HG02759 (cell line): ENCODE results near the gene AKR1D1.

Experiments used
- ATAC-seq: cut with Tn5 transposase; IDR thresholded peaks from one replicate; pipeline ENCODE4 v1.9.1; 2021; ENCODE audit warnings: mild to moderate bottlenecking, moderate library complexity; ENCODE audit not compliant: unreplicated experiment

The AKR1D1 gene

GRCh38 chr7:138161600-138162081, 85.4 kb downstream of the AKR1D1 start:
- ATAC-seq, result peak; percentile 100

GRCh38 chr7:138162236-138162635, 86.0 kb downstream of the AKR1D1 start:
- no peak for ATAC-seq

GRCh38 chr7:138163800-138164199, 87.5 kb downstream of the AKR1D1 start:
- ATAC-seq, result no peak

- ATAC-seq, result no peak
Measured at GRCh38 chr7:138164804-138165203, 88.5 kb downstream of the AKR1D1 start.

GRCh38 chr7:138166681-138167080, 90.4 kb downstream of the AKR1D1 start:
- ATAC-seq, result no peak

- no peak for ATAC-seq
Measured at GRCh38 chr7:138167222-138167621, 91.0 kb downstream of the AKR1D1 start.

- ATAC-seq, result no peak
Measured at GRCh38 chr7:138167869-138168296, 91.6 kb downstream of the AKR1D1 start.
